ENCODE data around the gene FGD2.

- TF ChIP-seq EZH2 (IDR thresholded peaks at IDR 0.05) (no peak), POLR2AphosphoS5 (IDR thresholded peaks at IDR 0.05; ENCODE audit: borderline replicate concordance, low read depth, low read length) (no peak), FOXP2 (optimal IDR thresholded peaks at IDR 0.05; ENCODE audit: control extremely low read depth, extremely low read length, insufficient read depth) (no peak)
Observed at GRCh38 chr6:37033255-37033654, 27.8 kb downstream of the FGD2 start.

Data from SK-N-MC (cell line).